Activated naive CD8-positive, alpha-beta T cell treated with anti-CD3 and anti-CD28 coated beads, Interleukin-2, amount 10 ng/mL, durations not matched to agents 7 days and 5 days (primary cell): Measurements from ENCODE around the gene PTPRU. TPM values are rescaled to one million over a fixed set of nuclear protein-coding genes. Genes with fewer than 3 reads are reported as not detected.
"Not testable (repeated sequence)": the region's sequence is repeated elsewhere in the genome, so short reads cannot be mapped to it uniquely, and the experiment has no call there.

ENCODE experiments used
- ATAC-seq: fragments of 150-1000 bp; cut with Tn5 transposase; one replicate; pipeline ENCODE4 v1.10.0; 2021; ENCODE audit warnings: low read depth, moderate library complexity
- POLR2A ChIA-PET: fragments of 350-600 bp; sonication (Branson Sonifier 250); formaldehyde crosslinking; loops from one replicate; lab custom pipeline; 2021; ENCODE audit warnings: antibody characterized with exemption; lab: Charles Lee
- DNase-seq: peaks from one replicate; pipeline ENCODE4 v3.0.0; 2021
- H3K27ac Mint-ChIP-seq: one replicate; pipeline ENCODE4 v1.8.0; 2022; ENCODE audit warnings: mild to moderate bottlenecking, mixed read lengths
- H3K27me3 Mint-ChIP-seq: one replicate; pipeline ENCODE4 v1.8.0; 2022; ENCODE audit warnings: mild to moderate bottlenecking, moderate library complexity, mixed read lengths
- H3K36me3 Mint-ChIP-seq: one replicate; pipeline ENCODE4 v1.8.0; 2021; ENCODE audit warnings: mild to moderate bottlenecking, mixed read lengths
- H3K4me1 Mint-ChIP-seq: one replicate; pipeline ENCODE4 v1.8.0; 2021; ENCODE audit warnings: mixed read lengths
- H3K4me3 Mint-ChIP-seq: one replicate; pipeline ENCODE4 v1.8.0; 2022; ENCODE audit warnings: mild to moderate bottlenecking, moderate library complexity, mixed read lengths
- H3K9me3 Mint-ChIP-seq: one replicate; pipeline ENCODE4 v1.8.0; 2021; ENCODE audit warnings: mixed read lengths
- total RNA-seq, 2 experiments: library from RNA; stranded (reverse); gene quantifications; one replicate each; pipeline ENCODE4 v1.2.3, GENCODE V29; 2021

Gene PTPRU
- total RNA-seq, 2 experiments from 2014 or later = 0.54 to 0.69 TPM

DNA sequence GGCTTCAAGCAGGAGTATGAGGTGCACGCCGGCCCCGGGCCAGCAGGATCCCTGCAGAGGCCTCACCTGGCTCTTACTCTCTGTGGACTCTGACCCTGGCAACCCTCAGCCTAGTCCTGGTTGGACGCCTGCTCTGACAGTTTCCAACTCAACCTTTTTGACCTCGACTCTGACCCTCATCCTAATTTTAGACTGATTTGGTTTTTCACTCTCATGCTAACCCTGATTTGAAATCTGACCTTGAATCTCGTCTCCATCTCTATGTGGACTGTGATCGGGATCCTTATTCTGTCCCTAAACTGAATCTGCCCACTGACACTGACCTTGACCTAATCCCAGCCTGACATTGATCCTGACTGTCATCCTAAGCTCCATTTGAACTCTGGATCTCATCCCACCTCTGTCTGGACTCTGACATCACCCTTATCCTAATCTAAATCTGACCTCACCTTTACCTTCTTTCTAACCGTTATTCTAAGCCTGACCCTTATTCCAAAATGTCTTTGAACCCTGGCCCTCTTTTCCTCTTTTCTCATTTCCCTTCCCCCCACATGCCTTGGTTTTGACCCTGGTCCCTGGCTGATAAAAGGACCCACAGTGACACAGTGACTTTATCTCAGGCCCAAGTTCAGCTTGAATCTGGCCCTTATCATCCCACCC is 67.8 kb downstream of the PTPRU start:
- no peak for ATAC-seq
- no peaks in the 10 kb centered on the region for H3K36me3 Mint-ChIP-seq
- POLR2A ChIA-PET = no interaction called here
- H3K4me3 Mint-ChIP-seq = no peak overlapping the region
- no peaks in the 10 kb centered on the region for H3K9me3 Mint-ChIP-seq
- H3K27ac Mint-ChIP-seq = no peak overlapping the region
- H3K4me1 Mint-ChIP-seq = no peaks in the 10 kb centered on the region
- no peak for DNase-seq
- peaks cover 9% of the 10 kb centered on the region for H3K27me3 Mint-ChIP-seq

DNA sequence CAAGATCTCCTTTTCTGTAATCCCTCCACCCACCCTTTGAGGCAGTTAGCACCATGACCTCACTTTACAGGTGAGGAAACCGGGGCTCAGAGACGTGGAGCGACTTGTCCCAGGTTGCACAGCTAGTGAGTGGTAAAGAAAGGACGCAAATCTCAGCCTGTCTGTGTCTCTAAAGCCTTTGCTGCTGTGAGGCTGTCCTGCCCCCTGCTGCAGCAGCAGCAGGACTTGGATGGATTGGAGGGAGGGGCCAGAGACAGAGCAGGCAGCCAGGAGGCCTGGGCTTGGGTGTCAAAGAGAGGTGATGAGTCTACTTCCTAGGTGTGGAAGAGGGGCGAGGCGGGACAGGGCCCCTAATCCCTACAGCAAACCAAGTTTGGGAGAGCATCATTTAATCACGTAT is 69.6 kb downstream of the PTPRU start:
- H3K27me3 Mint-ChIP-seq = no peaks in the 10 kb centered on the region
- H3K4me3 Mint-ChIP-seq = no peak overlapping the region
- H3K36me3 Mint-ChIP-seq = no peaks in the 10 kb centered on the region
- POLR2A ChIA-PET = no interaction called here
- H3K4me1 Mint-ChIP-seq = no peaks in the 10 kb centered on the region
- H3K27ac Mint-ChIP-seq = no peak overlapping the region
- DNase-seq = no peak
- no peaks in the 10 kb centered on the region for H3K9me3 Mint-ChIP-seq
- no peak for ATAC-seq

DNA sequence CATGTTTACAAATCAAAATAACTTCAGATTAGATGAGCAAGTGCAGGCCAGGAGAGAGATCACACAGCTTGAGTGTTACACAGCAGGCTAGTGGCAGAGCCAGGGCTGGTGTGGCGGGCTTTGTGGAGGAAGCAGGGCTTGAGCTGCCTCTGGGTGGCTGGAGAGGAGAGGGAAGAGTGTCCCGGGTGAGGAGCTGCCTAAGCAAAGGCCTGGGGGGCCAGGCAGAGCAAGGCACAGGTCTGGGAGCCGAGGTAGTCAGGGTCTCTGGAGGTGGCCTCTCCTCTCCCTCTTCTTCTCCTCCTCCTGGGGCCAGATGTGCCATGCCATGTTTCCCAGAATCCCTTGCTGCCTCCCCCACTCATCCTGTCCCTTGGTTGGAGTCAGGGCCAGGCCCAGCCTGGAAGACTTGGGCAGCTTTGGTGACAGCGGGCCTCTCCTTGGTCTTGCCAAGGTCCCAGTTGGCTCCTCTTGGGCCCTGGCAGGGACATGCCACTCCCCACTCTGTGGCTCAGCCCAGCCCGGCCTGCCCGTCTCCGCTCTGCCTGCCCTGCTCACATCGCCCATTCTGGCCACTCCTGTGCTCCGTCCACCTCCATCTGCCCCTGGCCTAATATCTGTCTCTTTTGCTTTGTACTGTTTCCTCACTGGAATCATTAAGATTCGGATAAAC is 70.3 kb downstream of the PTPRU start:
- no peaks in the 10 kb centered on the region for H3K9me3 Mint-ChIP-seq
- H3K27ac Mint-ChIP-seq = no peak overlapping the region
- no peak overlapping the region for H3K4me3 Mint-ChIP-seq
- H3K36me3 Mint-ChIP-seq = no peaks in the 10 kb centered on the region
- no peaks in the 10 kb centered on the region for H3K27me3 Mint-ChIP-seq
- no peak for DNase-seq
- no peak for ATAC-seq
- no peaks in the 10 kb centered on the region for H3K4me1 Mint-ChIP-seq
- POLR2A ChIA-PET = no interaction called here

DNA sequence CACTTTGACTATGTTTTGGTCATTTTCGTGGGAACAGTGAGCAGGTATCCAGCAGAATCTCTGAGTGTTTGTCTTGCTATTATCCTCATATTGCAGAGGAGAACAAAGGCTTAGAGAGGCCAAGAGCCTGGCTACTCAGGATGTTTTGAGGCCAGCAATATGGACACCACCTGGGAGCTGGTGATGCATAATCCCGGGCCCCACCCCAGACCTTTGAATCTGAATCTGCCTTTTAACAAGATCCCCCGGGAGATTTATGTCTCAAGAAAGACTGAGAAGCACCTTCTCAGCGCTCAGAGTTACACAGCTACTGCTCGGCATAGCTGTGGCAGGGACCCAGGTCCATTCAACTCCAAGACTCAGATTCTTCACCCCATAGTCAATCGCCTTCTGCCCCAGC is 72.8 kb downstream of the PTPRU start:
- ATAC-seq (no peak), DNase-seq (no peak)
- H3K4me3 Mint-ChIP-seq = no peak overlapping the region
- no peak overlapping the region for H3K27ac Mint-ChIP-seq
- H3K27me3 Mint-ChIP-seq = no peaks in the 10 kb centered on the region
- POLR2A ChIA-PET = no interaction called here
- H3K9me3 Mint-ChIP-seq = no peaks in the 10 kb centered on the region
- no peaks in the 10 kb centered on the region for H3K4me1 Mint-ChIP-seq
- no peaks in the 10 kb centered on the region for H3K36me3 Mint-ChIP-seq

DNA sequence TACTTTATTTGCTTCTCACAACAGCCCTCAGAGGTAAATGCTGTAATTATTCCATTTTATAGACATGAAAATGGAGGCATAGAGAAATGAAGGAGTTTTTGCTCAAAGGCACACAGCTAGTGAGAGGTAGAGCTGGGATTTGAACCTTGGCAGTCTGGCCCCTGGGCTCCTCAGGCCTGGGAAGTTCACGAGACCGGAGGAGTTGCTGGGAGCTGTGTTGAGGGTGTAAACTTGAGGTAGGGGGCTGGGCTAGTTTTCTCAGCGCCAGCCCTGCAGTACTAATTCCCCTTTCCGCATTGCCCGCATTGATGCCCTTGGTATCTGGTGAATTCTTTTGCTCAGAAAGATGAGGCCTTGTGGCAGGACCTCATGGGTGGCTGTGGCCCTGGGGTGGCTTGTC is 73.3 kb downstream of the PTPRU start:
- Mint-ChIP-seq H3K4me1 (no peaks in the 10 kb centered on the region), H3K9me3 (no peaks in the 10 kb centered on the region), H3K36me3 (no peaks in the 10 kb centered on the region), H3K27ac (no peak overlapping the region), H3K4me3 (no peak overlapping the region), H3K27me3 (no peaks in the 10 kb centered on the region)
- ATAC-seq (no peak), DNase-seq (no peak)
- POLR2A ChIA-PET = no interaction called here

DNA sequence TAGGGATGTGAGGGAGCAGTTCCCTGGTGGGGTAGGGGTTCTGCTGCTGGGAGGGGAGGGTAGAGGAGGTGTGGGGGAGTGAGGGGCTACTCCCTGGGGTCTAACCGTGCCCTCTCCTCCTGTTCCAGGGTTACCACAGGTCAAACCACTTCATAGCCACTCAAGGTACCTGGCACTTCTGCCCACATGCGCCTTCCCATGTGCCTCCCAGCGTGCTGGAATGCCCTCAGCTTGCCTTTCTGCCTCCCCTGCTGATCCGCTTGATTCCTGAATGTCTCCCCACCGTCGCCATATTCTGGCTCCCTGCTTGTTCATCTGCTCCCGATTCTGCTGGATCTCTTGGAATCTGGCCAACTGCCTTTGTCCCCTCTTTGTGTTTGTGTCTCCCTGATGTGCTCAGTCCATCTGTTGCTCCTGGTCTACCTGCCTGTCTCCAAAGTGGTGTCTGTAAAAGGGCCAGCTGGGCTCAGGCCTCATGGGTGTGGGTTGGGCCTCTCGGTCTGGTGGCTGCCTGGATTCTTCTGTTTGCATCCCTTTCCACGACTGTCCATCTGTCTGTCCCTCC is 74.4 kb downstream of the PTPRU start:
- no peak for ATAC-seq
- no peaks in the 10 kb centered on the region for H3K9me3 Mint-ChIP-seq
- no peak overlapping the region for H3K27ac Mint-ChIP-seq
- no peaks in the 10 kb centered on the region for H3K4me1 Mint-ChIP-seq
- H3K36me3 Mint-ChIP-seq = no peaks in the 10 kb centered on the region
- no peaks in the 10 kb centered on the region for H3K27me3 Mint-ChIP-seq
- no peak for DNase-seq
- H3K4me3 Mint-ChIP-seq = no peak overlapping the region
- POLR2A ChIA-PET = no interaction called here

DNA sequence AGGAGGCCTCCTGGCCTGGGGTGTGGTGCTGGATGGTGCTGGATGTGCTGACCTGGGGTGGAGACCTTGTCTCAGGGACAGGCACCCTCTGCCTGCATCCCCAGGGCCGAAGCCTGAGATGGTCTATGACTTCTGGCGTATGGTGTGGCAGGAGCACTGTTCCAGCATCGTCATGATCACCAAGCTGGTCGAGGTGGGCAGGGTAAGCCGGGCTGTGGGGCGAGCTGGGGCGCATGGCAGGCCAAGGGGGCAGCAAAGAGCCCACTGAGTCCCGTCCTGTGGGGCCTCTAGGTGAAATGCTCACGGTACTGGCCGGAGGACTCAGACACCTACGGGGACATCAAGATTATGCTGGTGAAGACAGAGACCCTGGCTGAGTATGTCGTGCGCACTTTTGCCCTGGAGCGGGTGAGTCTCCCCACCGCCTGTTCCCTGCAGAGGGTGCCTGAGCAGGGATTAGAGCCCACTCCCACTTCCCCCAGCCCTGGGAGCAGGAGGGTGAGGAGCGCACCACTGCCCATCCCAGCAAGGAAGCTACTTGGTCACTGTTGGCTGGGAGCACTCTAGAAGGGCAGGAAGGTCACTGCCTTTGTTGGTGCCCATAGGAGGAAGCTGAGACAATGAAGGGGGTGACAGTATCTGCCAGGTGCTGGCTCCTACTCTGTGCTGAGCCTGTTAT is 75.2 kb downstream of the PTPRU start:
- H3K9me3 Mint-ChIP-seq = no peaks in the 10 kb centered on the region
- no peak overlapping the region for H3K4me3 Mint-ChIP-seq
- DNase-seq (peak; percentile 17), ATAC-seq (no peak)
- H3K36me3 Mint-ChIP-seq = no peaks in the 10 kb centered on the region
- no peaks in the 10 kb centered on the region for H3K4me1 Mint-ChIP-seq
- no peaks in the 10 kb centered on the region for H3K27me3 Mint-ChIP-seq
- POLR2A ChIA-PET = no interaction called here
- no peak overlapping the region for H3K27ac Mint-ChIP-seq

DNA sequence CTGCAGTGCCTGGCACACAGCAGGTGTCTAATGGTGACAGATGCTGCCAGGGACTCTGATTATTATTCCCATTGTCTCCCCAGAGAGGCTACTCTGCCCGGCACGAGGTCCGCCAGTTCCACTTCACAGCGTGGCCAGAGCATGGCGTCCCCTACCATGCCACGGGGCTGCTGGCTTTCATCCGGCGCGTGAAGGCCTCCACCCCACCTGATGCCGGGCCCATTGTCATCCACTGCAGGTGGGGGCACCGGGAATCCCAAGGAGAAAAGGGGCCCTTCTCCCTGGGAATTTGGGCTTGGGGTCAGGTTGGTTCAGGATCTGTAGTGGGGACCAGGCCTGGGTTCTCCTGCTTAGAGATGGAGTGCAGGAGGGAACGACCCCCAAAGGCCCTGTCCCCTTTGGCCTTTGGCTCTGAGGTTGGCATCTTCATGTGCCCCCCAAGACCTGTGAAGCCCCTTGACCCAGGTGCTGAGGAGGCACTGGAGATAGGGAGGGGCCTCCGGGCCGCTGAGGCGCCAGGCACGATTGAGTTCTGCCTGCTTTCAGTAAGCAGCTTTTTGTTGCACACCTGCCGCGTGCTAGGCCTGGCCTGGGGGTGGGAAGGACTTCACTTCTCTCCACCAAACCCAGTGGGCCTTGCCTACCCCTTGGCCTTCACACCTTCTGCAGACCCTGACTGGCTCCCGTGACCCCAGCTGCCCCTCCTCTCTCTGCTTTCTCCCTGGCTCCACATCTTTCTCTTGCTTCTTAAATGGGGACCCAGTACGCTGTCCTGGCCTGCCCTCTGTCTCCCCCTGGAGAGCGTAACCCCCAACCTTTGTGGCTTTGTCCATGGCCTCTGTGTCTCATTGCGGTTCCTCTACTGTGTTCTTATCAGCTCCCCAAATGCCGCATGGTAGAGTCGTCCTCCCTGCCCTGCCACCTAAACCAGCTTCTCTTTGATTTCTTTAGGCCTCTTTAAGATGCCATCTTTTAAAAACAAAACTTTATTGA is 76.4 kb downstream of the PTPRU start:
- peak; percentile 14 for DNase-seq
- Mint-ChIP-seq H3K9me3 (no peaks in the 10 kb centered on the region), H3K27me3 (no peaks in the 10 kb centered on the region), H3K4me1 (no peaks in the 10 kb centered on the region), H3K4me3 (no peak overlapping the region), H3K36me3 (no peaks in the 10 kb centered on the region), H3K27ac (no peak overlapping the region)
- POLR2A ChIA-PET = no interaction called here
- no peak for ATAC-seq

DNA sequence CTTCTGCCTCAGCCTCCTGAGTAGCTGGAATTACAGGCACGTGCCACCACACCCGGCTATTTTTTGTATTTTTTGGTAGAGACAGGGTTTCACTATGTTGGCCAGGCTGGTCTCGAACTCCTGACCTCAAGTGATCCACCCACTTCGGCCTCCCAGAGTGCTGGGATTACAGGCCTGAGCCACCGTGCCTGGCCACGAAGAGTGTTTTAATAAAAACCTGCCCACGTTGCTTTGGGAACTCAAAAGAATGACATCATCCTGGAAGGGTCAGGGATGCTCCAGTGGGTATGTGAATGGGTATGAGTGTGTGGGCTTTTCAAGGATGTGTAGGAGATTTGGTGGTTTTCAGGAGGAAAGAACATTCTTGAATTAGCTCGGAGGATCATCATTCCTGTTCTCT is 78.4 kb downstream of the PTPRU start:
- POLR2A ChIA-PET, ATAC-seq, H3K27me3 Mint-ChIP-seq: not testable (repeated sequence)

DNA sequence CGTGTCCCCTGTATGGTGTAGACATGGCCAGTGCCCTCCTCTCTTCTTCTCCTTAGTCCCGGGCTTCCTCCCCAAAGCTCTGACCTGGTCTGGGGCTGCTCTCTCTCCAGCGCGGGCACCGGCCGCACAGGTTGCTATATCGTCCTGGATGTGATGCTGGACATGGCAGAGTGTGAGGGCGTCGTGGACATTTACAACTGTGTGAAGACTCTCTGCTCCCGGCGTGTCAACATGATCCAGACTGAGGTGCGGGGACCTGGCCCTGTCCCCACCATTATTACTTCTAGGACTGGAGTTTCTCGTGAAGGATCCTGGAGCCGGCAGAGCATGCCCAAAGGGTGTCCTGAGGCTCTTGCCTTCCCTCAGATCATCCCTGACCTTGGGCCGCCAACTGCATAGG is 78.9 kb downstream of the PTPRU start:
- no peak for ATAC-seq
- POLR2A ChIA-PET = no interaction called here
- DNase-seq = no peak
- H3K9me3 Mint-ChIP-seq = no peaks in the 10 kb centered on the region
- no peak overlapping the region for H3K27ac Mint-ChIP-seq
- no peak overlapping the region for H3K4me3 Mint-ChIP-seq
- H3K4me1 Mint-ChIP-seq = no peaks in the 10 kb centered on the region
- no peaks in the 10 kb centered on the region for H3K27me3 Mint-ChIP-seq
- no peaks in the 10 kb centered on the region for H3K36me3 Mint-ChIP-seq

More for the DNA sequence above, 78.4 kb downstream of the PTPRU start:
- H3K27ac Mint-ChIP-seq, DNase-seq, H3K4me3 Mint-ChIP-seq, H3K4me1 Mint-ChIP-seq, H3K36me3 Mint-ChIP-seq, H3K9me3 Mint-ChIP-seq: not testable (repeated sequence)

DNA sequence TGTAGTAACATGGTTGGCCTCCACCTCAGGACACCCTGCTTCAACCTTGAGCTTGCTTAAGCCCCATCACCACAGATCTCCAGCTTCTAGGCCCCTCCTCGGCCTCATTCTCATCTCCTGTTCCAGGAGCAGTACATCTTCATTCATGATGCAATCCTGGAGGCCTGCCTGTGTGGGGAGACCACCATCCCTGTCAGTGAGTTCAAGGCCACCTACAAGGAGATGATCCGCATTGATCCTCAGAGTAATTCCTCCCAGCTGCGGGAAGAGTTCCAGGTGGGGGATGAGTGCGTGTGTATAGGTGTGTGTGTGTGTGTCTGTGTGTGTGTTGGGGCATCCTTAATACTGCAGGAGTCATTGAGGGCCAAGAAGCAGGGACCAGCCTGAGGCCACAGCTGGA is 79.6 kb downstream of the PTPRU start:
- H3K4me3 Mint-ChIP-seq = no peak overlapping the region
- POLR2A ChIA-PET = no interaction called here
- no peak for DNase-seq

DNA sequence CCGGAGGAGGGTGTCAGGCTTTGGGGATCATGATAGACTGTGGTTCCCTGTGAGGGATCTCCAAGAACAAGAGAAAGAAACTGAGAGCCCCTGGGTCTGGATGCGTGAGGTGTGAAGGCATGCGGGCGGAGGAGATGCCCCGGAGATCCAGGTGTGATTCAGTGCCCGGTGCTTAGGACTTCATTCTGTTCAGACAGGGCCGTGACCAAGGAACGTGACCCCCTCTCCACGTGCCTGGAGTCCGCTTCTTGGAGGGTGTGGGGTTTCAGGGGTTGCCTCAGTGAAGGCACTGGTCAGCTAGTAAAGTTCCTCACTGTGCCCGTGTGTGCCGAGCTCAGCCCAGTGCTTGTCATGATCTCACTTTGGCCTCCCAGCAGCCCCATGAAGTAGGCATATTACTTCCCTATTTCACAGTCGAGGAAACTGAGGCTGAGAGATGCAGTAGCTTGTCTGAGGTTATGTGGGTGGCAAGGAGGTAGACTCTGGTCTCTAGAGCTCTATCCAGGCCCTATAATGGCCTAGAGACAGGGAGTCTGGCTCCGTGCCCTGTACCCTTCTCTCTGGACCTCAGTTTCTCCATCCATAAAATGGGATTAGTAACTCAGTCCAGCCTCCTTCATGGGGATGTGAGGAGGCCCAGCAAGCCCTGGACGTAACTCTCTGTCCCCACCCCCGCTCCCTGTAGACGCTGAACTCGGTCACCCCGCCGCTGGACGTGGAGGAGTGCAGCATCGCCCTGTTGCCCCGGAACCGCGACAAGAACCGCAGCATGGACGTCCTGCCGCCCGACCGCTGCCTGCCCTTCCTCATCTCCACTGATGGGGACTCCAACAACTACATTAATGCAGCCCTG is 81.0 kb downstream of the PTPRU start:
- Mint-ChIP-seq H3K27me3 (no peaks in the 10 kb centered on the region), H3K27ac (no peak overlapping the region), H3K4me3 (no peak overlapping the region), H3K36me3 (no peaks in the 10 kb centered on the region), H3K9me3 (no peaks in the 10 kb centered on the region), H3K4me1 (no peaks in the 10 kb centered on the region)
- POLR2A ChIA-PET = no interaction called here
- DNase-seq (no peak), ATAC-seq (no peak)

More for the DNA sequence above, 79.6 kb downstream of the PTPRU start:
- H3K9me3 Mint-ChIP-seq = no peaks in the 10 kb centered on the region
- H3K4me1 Mint-ChIP-seq = no peaks in the 10 kb centered on the region
- ATAC-seq = no peak
- H3K27ac Mint-ChIP-seq = no peak overlapping the region
- no peaks in the 10 kb centered on the region for H3K27me3 Mint-ChIP-seq
- no peaks in the 10 kb centered on the region for H3K36me3 Mint-ChIP-seq
